HepG2 (cell line): ENCODE results near the gene TLK1. TPM values are rescaled to one million over a fixed set of nuclear protein-coding genes. Genes with fewer than 3 reads are reported as not detected.
A peak's percentile ranks its signal among the peaks of the same experiment; 100 is the strongest.

Experiments
- FIP1L1 ChIP-seq: fragments of 200-400 bp; formaldehyde crosslinking; IDR thresholded peaks from 2 replicates; pipeline ENCODE4 v1.6.1; 2018; ENCODE audit warnings: low read depth, mild to moderate bottlenecking, low read length, moderate library complexity, borderline replicate concordance; ENCODE audit not compliant: insufficient read depth
- IKZF4 ChIP-seq: sonication (generic); formaldehyde crosslinking; IDR thresholded peaks from 2 replicates; pipeline ENCODE4 v1.5.1; 2020; ENCODE audit warnings: borderline replicate concordance, mild to moderate bottlenecking, low read depth, missing genetic modification reagents; ENCODE audit errors: not compliant biosample characterization
- JARID2 ChIP-seq: sonication (generic); formaldehyde crosslinking; IDR thresholded peaks from 2 replicates; pipeline ENCODE4 v1.8.1; 2023; ENCODE audit warnings: missing genetic modification reagents, inconsistent platforms; ENCODE audit not compliant: insufficient replicate concordance
- MAF1 ChIP-seq: sonication (generic); formaldehyde crosslinking; IDR thresholded peaks from 2 replicates; pipeline ENCODE4 v1.5.0; 2020; ENCODE audit warnings: missing genetic modification reagents, borderline replicate concordance
- MLX ChIP-seq: IDR thresholded peaks from 2 replicates; pipeline ENCODE4 v1.6.1; 2016
- PRDM10 ChIP-seq: sonication (generic); formaldehyde crosslinking; IDR thresholded peaks from 2 replicates; pipeline ENCODE4 v1.4.0; 2020; ENCODE audit warnings: low read depth, missing genetic modification reagents
- SP140L ChIP-seq: sonication (generic); formaldehyde crosslinking; IDR thresholded peaks from 2 replicates; pipeline ENCODE4 v1.4.0; 2020; ENCODE audit warnings: missing genetic modification reagents, borderline replicate concordance
- SRF ChIP-seq: IDR thresholded peaks from 2 replicates; pipeline ENCODE4 v1.6.1; 2011; ENCODE audit warnings: mild to moderate bottlenecking, low read depth, low read length, moderate library complexity
- WIZ ChIP-seq: sonication (generic); formaldehyde crosslinking; IDR thresholded peaks from 2 replicates; pipeline ENCODE4 v1.5.1; 2020; ENCODE audit warnings: mild to moderate bottlenecking, missing genetic modification reagents
- ZBTB1 ChIP-seq: sonication (generic); formaldehyde crosslinking; IDR thresholded peaks from 2 replicates; pipeline ENCODE4 v1.4.0; 2020; ENCODE audit warnings: missing genetic modification reagents, borderline replicate concordance
- ZFP36 ChIP-seq: fragments of 150-350 bp; IDR thresholded peaks from 2 replicates; pipeline ENCODE4 v1.6.1; 2018; ENCODE audit warnings: borderline replicate concordance, low read length, low read depth; ENCODE audit not compliant: partially characterized antibody
- ZNF121 ChIP-seq: sonication (generic); formaldehyde crosslinking; IDR thresholded peaks from 2 replicates; pipeline ENCODE4 v1.5.0; 2020; ENCODE audit warnings: mild to moderate bottlenecking, missing genetic modification reagents
- ZNF136 ChIP-seq: sonication (generic); formaldehyde crosslinking; IDR thresholded peaks from 2 replicates; pipeline ENCODE4 v1.8.1; 2022; ENCODE audit warnings: low read depth, mild to moderate bottlenecking, moderate library complexity, missing genetic modification reagents
- ZNF530 ChIP-seq: sonication (generic); formaldehyde crosslinking; IDR thresholded peaks from 2 replicates; pipeline ENCODE4 v1.5.0; 2020; ENCODE audit warnings: low read depth, mild to moderate bottlenecking, missing genetic modification reagents
- polyA plus RNA-seq, 8 experiments: library from polyadenylated mRNA; depleted of rRNA in 3 of 8; stranded (reverse) in 7 of 8; unstranded in 1 of 8; fragments of >200 nt; fragmentation: Illumina TruSeq in 4 of 8; extraction: Trizol in 4 of 8; gene quantifications; 2 replicates each; pipeline versions ENCODE4 v1.2.1 to v1.2.3, GENCODE V29; 2011 to 2016; ENCODE audit warnings: low read depth in 4 of 8, missing spikeins in 1 of 8, mixed read lengths in 1 of 8; ENCODE audit not compliant: insufficient read depth in 1 of 8
- total RNA-seq, 5 experiments: library from RNA; depleted of rRNA; stranded (reverse); fragments of >200 nt; fragmentation: Illumina TruSeq; extraction: Trizol; gene quantifications; 2 replicates each; pipeline ENCODE4 v1.2.3, GENCODE V29; 2016; ENCODE audit warnings: low read depth in 1 of 5
- TF ChIP-seq, protein P1 (sequence below): sonication (generic); formaldehyde crosslinking; IDR thresholded peaks from 2 replicates; pipeline ENCODE4 v1.4.0; 2020; ENCODE audit warnings: missing genetic modification reagents
- TF ChIP-seq, protein P2 (sequence below): sonication (generic); formaldehyde crosslinking; IDR thresholded peaks from 2 replicates; pipeline ENCODE4 v1.4.0; 2020; ENCODE audit warnings: mild to moderate bottlenecking, missing genetic modification reagents
- TF ChIP-seq, protein P3 (sequence below): sonication (generic); formaldehyde crosslinking; IDR thresholded peaks from 2 replicates; pipeline ENCODE4 v1.8.0; 2022; ENCODE audit warnings: missing genetic modification reagents, mild to moderate bottlenecking, borderline replicate concordance
- TF ChIP-seq, protein P4 (sequence below): IDR thresholded peaks from 2 replicates; pipeline ENCODE4 v1.6.1; 2016; ENCODE audit warnings: low read depth

TLK1 gene
- total and polyA plus RNA-seq, 2 of the 13 experiments (the other 11 are each of a cell fraction or from before 2014, with no cell fraction given) = 16.8 to 28.7 TPM

DNA sequence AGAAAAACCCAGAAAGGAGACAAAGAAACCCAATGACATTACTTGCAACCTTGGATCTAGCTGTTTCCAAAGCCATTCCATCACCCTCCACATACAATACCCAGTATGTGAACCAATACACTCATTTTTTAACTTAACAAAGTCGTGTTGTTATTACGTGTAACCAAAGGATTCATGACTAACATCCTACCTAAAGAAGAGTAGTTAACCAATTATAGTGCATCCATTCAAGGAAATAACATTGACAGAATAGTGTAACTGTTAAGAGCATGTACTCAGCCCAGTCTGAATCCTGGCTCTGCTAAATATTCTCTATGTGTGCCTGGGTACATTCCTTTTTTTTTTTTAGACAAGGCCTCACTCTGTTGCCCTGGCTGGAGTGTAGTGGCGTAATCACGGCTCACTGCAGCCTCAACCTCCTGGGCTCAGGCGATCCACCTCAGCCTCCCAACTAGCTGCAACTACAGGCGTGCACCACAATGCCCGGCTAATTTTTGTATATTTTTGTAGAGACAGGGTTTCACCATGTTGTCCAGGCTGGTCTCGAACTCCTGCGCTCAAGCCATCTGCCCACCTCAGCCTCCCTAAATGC, 9.9 kb downstream of the TLK1 start (continued):
- TF ChIP-seq PRDM10 (CRISPR knock-in tag) (no peak), ZNF530 (CRISPR knock-in tag) (no peak), SP140L (CRISPR knock-in tag) (no peak; the same call in 1 of the 2 replicates), MAF1 (CRISPR knock-in tag) (no peak), ZFP36 (no peak), JARID2 (no peak), SRF (no peak), IKZF4 (CRISPR knock-in tag) (no peak), MLX (CRISPR knock-in tag) (no peak), ZNF136 (no peak), ZNF121 (CRISPR knock-in tag) (peak; percentile 96), FIP1L1 (no peak), WIZ (CRISPR knock-in tag) (no peak), ZBTB1 (CRISPR knock-in tag) (no peak)
- TF ChIP-seq, protein P1, sequence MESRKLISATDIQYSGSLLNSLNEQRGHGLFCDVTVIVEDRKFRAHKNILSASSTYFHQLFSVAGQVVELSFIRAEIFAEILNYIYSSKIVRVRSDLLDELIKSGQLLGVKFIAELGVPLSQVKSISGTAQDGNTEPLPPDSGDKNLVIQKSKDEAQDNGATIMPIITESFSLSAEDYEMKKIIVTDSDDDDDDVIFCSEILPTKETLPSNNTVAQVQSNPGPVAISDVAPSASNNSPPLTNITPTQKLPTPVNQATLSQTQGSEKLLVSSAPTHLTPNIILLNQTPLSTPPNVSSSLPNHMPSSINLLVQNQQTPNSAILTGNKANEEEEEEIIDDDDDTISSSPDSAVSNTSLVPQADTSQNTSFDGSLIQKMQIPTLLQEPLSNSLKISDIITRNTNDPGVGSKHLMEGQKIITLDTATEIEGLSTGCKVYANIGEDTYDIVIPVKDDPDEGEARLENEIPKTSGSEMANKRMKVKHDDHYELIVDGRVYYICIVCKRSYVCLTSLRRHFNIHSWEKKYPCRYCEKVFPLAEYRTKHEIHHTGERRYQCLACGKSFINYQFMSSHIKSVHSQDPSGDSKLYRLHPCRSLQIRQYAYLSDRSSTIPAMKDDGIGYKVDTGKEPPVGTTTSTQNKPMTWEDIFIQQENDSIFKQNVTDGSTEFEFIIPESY (CRISPR knock-in tag) = 0 out of 2 replicates have a peak, but pooled peaks have one; percentile 27
- TF ChIP-seq, protein P2, sequence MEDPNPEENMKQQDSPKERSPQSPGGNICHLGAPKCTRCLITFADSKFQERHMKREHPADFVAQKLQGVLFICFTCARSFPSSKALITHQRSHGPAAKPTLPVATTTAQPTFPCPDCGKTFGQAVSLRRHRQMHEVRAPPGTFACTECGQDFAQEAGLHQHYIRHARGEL (CRISPR knock-in tag) = no peak
- TF ChIP-seq, protein P3, sequence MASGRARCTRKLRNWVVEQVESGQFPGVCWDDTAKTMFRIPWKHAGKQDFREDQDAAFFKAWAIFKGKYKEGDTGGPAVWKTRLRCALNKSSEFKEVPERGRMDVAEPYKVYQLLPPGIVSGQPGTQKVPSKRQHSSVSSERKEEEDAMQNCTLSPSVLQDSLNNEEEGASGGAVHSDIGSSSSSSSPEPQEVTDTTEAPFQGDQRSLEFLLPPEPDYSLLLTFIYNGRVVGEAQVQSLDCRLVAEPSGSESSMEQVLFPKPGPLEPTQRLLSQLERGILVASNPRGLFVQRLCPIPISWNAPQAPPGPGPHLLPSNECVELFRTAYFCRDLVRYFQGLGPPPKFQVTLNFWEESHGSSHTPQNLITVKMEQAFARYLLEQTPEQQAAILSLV (CRISPR knock-in tag) = no peak
- TF ChIP-seq, protein P4, sequence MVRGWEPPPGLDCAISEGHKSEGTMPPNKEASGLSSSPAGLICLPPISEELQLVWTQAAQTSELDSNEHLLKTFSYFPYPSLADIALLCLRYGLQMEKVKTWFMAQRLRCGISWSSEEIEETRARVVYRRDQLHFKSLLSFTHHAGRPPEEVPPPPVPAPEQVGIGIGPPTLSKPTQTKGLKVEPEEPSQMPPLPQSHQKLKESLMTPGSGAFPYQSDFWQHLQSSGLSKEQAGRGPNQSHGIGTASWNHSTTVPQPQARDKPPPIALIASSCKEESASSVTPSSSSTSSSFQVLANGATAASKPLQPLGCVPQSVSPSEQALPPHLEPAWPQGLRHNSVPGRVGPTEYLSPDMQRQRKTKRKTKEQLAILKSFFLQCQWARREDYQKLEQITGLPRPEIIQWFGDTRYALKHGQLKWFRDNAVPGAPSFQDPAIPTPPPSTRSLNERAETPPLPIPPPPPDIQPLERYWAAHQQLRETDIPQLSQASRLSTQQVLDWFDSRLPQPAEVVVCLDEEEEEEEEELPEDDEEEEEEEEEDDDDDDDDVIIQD = no peak
